IMR-90 (cell line): Measurements from ENCODE around the gene SELENBP1. TPM values are rescaled to one million over a fixed set of nuclear protein-coding genes. Genes with fewer than 3 reads are reported as not detected.

Experiments
- BHLHE40 ChIP-seq: fragments of 150-350 bp; IDR thresholded peaks from 2 replicates; pipeline ENCODE4 v1.6.1; 2016; ENCODE audit warnings: mild to moderate bottlenecking, low read depth, low read length
- polyA plus RNA-seq, 3 experiments: library from polyadenylated mRNA; depleted of rRNA; stranded (reverse); fragments of >200 nt; gene quantifications; 2 replicates each; pipeline ENCODE4 v1.2.3, GENCODE V29; 2012; ENCODE audit warnings: low replicate concordance in 1 of 3
- total RNA-seq: library from RNA; depleted of rRNA; stranded (reverse); fragments of >200 nt; gene quantifications from 2 replicates; pipeline ENCODE4 v1.2.3, GENCODE V29; 2012; rRNA removed

The SELENBP1 gene
- total and polyA plus RNA-seq, 2 of the 4 experiments (the other 2 are of a cell fraction), result 21.3 to 56.9 TPM

DNA sequence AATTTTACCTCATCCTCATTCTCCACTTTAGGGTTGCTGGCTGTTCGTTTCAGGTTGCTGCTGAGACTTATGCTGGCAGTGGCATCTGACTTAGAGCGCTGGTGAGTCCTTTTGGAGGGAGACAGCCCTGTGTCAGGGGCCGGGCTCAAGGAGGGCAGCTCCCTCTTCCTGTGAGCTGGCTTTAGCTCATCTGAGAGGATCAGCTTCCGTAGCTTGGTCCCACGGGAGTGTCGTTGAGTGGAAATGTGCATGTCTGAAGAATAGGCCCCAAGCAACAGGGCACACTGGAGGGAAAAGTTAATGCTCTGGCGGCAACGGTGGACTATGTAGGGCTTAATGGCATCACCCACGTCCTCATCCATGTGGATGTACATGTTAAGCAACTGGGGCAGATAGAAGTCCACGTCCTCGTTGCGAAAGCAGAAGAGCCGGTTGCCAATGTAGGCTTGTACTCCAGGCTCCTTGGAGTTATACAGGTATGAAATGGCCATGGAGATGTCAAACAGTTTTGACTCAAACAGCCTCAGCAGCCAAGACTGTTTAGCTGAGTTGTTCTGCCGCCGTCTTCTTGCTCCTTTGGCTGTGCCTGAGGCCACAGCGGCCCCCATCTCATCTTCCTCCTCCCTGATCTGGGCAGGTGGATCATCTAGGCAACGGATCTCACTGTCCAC is 56.8 kb downstream of the SELENBP1 start (continued):
- TF ChIP-seq BHLHE40, result no peak

Other genes starting within 250 kb of the SELENBP1 start
- 0.36 and 0.56 TPM in 2 replicates for gene SEMA6C, start 226.1 kb downstream of the SELENBP1 start, total RNA-seq
- 2.0 and 2.6 TPM in 2 replicates for gene SEMA6C, start 226.1 kb downstream of the SELENBP1 start, polyA plus RNA-seq (2012; rRNA removed)
- gene TNFAIP8L2, start 216.1 kb downstream of the SELENBP1 start, total RNA-seq, result not detected in 2 replicates
- not detected in 2 replicates for gene TNFAIP8L2, start 216.1 kb downstream of the SELENBP1 start, polyA plus RNA-seq (2012; rRNA removed)
- gene LYSMD1, start 206.8 kb downstream of the SELENBP1 start, total RNA-seq, result 9.2 and 10.4 TPM in 2 replicates
- gene LYSMD1, start 206.8 kb downstream of the SELENBP1 start, polyA plus RNA-seq (2012; rRNA removed), result 5.0 and 5.9 TPM in 2 replicates
- gene SCNM1, start 206.6 kb downstream of the SELENBP1 start, total RNA-seq, result 22.2 and 27.4 TPM in 2 replicates
- gene SCNM1, start 206.6 kb downstream of the SELENBP1 start, polyA plus RNA-seq (2012; rRNA removed), result 33.2 and 35.3 TPM in 2 replicates
- not detected in 2 replicates for gene TMOD4, start 196.7 kb downstream of the SELENBP1 start, total RNA-seq
- 0.22 and 0.27 TPM in 2 replicates for gene TMOD4, start 196.7 kb downstream of the SELENBP1 start, polyA plus RNA-seq (2012; rRNA removed)
- 51.3 and 53.6 TPM in 2 replicates for gene VPS72, start 182.5 kb downstream of the SELENBP1 start, total RNA-seq
- 62.3 and 64.5 TPM in 2 replicates for gene VPS72, start 182.5 kb downstream of the SELENBP1 start, polyA plus RNA-seq (2012; rRNA removed)
- gene PIP5K1A, start 174.2 kb downstream of the SELENBP1 start, total RNA-seq, result 52.5 and 59.1 TPM in 2 replicates
- gene PIP5K1A, start 174.2 kb downstream of the SELENBP1 start, polyA plus RNA-seq (2012; rRNA removed), result 85.5 and 105 TPM in 2 replicates
- gene PSMD4, start 118.0 kb downstream of the SELENBP1 start, total RNA-seq, result 289 and 349 TPM in 2 replicates
- 282 and 314 TPM in 2 replicates for gene PSMD4, start 118.0 kb downstream of the SELENBP1 start, polyA plus RNA-seq (2012; rRNA removed)
- gene ZNF687, start 90.4 kb downstream of the SELENBP1 start, total RNA-seq, result 5.7 and 6.4 TPM in 2 replicates
- gene ZNF687, start 90.4 kb downstream of the SELENBP1 start, polyA plus RNA-seq (2012; rRNA removed), result 10.8 and 13.7 TPM in 2 replicates
- gene PI4KB, start 45.3 kb downstream of the SELENBP1 start, total RNA-seq, result 77.2 and 94.5 TPM in 2 replicates
- gene PI4KB, start 45.3 kb downstream of the SELENBP1 start, polyA plus RNA-seq (2012; rRNA removed), result 82.4 and 91.5 TPM in 2 replicates
- gene RFX5, start 25.5 kb downstream of the SELENBP1 start, total RNA-seq, result 37.8 and 44.4 TPM in 2 replicates
- gene RFX5, start 25.5 kb downstream of the SELENBP1 start, polyA plus RNA-seq (2012; rRNA removed), result 26.8 and 29.3 TPM in 2 replicates
- 376 and 457 TPM in 2 replicates for gene PSMB4, start 26.9 kb upstream of the SELENBP1 start, total RNA-seq
- gene PSMB4, start 26.9 kb upstream of the SELENBP1 start, polyA plus RNA-seq (2012; rRNA removed), result 565 and 640 TPM in 2 replicates
- 15.0 and 20.8 TPM in 2 replicates for gene POGZ, start 86.8 kb upstream of the SELENBP1 start, total RNA-seq
- gene POGZ, start 86.8 kb upstream of the SELENBP1 start, polyA plus RNA-seq (2012; rRNA removed), result 27.4 and 33.5 TPM in 2 replicates
- 0.28 and 0.36 TPM in 2 replicates for gene CGN, start 138.7 kb upstream of the SELENBP1 start, total RNA-seq
- 0.34 and 0.36 TPM in 2 replicates for gene CGN, start 138.7 kb upstream of the SELENBP1 start, polyA plus RNA-seq (2012; rRNA removed)
- 30.3 and 33.3 TPM in 2 replicates for gene TUFT1, start 167.6 kb upstream of the SELENBP1 start, total RNA-seq
- gene TUFT1, start 167.6 kb upstream of the SELENBP1 start, polyA plus RNA-seq (2012; rRNA removed), result 18.4 and 21.2 TPM in 2 replicates
- 25.6 and 34.4 TPM in 2 replicates for gene SNX27, start 239.3 kb upstream of the SELENBP1 start, total RNA-seq
- 9.3 and 12.3 TPM in 2 replicates for gene SNX27, start 239.3 kb upstream of the SELENBP1 start, polyA plus RNA-seq (2012; rRNA removed)